K562 (cell line): ENCODE measurements around the gene NSUN3. TPM values are rescaled to one million over a fixed set of nuclear protein-coding genes. Genes with fewer than 3 reads are reported as not detected.

Experiments used
- ATAC-seq: fragments of 200-7000 bp; cut with Tn5 transposase; 3 replicates; pipeline ENCODE4 v1.9.1; 2020; ENCODE audit warnings: moderate library complexity
- BruUV-seq: library from RNA; stranded (reverse); fragments of 400-500 nt; replicated peaks from 2 replicates; lab custom pipeline; 2021; lab: Mats Ljungman, UMichigan
- CTCF ChIA-PET: fragments of 300-600 bp; formaldehyde crosslinking; extraction: SDS; loops from one replicate; lab custom pipeline; 2021; ENCODE audit warnings: low intra/inter-chr PET ratio; lab: Yijun Ruan, JAX
- POLR2A ChIA-PET: fragments of 300-600, 350-650 bp; sonication (Branson Sonifier 250); formaldehyde crosslinking; extraction: SDS; loops from one replicate; lab custom pipeline; 2021; ENCODE audit warnings: antibody characterized with exemption, inconsistent platforms; lab: Yijun Ruan, JAX
- DNase-seq, 4 experiments: peaks; one replicate each; pipeline versions ENCODE4 v3.0.0 to v3.0.0-alpha.2; 2011 to 2018; ENCODE audit warnings: low spot score in 3 of 4, mixed read lengths in 3 of 4; ENCODE audit errors: extremely low read depth in 1 of 4
- FAIRE-seq: peaks from 2 replicates; lab custom pipeline; 2011; peaks lifted over from hg19 to GRCh38; lab: Jason Lieb, UNC
- H2AFZ ChIP-seq: 2 replicates; pipeline ENCODE4 v1.6.0; 2011; ENCODE audit warnings: low read depth, low read length, control low read depth, inconsistent platforms
- H3K27ac ChIP-seq: fragments of 200-600 bp; 3 replicates; pipeline ENCODE4 v1.8.0; 2011; ENCODE audit warnings: low read depth, mild to moderate bottlenecking, control low read depth, inconsistent platforms, low read length, moderate library complexity, mixed read lengths; ENCODE audit errors: extremely low read depth
- H3K27me3 ChIP-seq, 2 experiments: fragments of 300-600 bp in 1 of 2; 2 replicates in 1 of 2; 3 replicates in 1 of 2; pipeline versions ENCODE4 v1.6.0 to v1.8.0; 2011; ENCODE audit warnings: inconsistent platforms in 2 of 2, low read length in 2 of 2, mild to moderate bottlenecking in 1 of 2, mixed read lengths in 1 of 2, moderate library complexity in 1 of 2; ENCODE audit not compliant: control insufficient read depth in 2 of 2, insufficient read depth in 2 of 2
- H3K36me3 ChIP-seq: fragments of 300-600 bp; 3 replicates; pipeline ENCODE4 v1.8.0; 2011; ENCODE audit warnings: mild to moderate bottlenecking, low read length, inconsistent platforms; ENCODE audit not compliant: control insufficient read depth, insufficient read depth
- H3K4me1 ChIP-seq, 2 experiments: fragments of 200-600 bp in 1 of 2; replicated peaks in 1 of 2; 2 replicates in 1 of 2; 3 replicates in 1 of 2; pipeline versions ENCODE4 v1.5.1 to v1.8.0; 2011; ENCODE audit warnings: inconsistent platforms in 2 of 2, low read length in 2 of 2, mild to moderate bottlenecking in 1 of 2, mixed read lengths in 1 of 2, moderate library complexity in 1 of 2; ENCODE audit not compliant: control insufficient read depth in 2 of 2, insufficient read depth in 2 of 2
- H3K4me2 ChIP-seq: 2 replicates; pipeline ENCODE4 v1.6.1; 2011; ENCODE audit warnings: low read length, control low read depth, inconsistent platforms, mixed read lengths; ENCODE audit not compliant: insufficient read depth
- H3K4me3 ChIP-seq: fragments of 200-600 bp; sonication (generic), shearing (Covaris generic); 2 replicates; pipeline ENCODE4 v1.5.1; 2016; ENCODE audit warnings: control low read depth, inconsistent platforms
- H3K79me2 ChIP-seq: fragments of 200-600 bp; 3 replicates; pipeline ENCODE4 v1.8.0; 2011; ENCODE audit warnings: low read length, inconsistent platforms; ENCODE audit not compliant: control insufficient read depth, insufficient read depth
- H3K9ac ChIP-seq, 2 experiments: 2 replicates each; pipeline versions ENCODE4 v1.6.0 to v1.6.1; 2011; ENCODE audit warnings: low read depth in 2 of 2, low read length in 2 of 2, control low read depth in 1 of 2, inconsistent platforms in 1 of 2, mild to moderate bottlenecking in 1 of 2, mixed read lengths in 1 of 2; ENCODE audit not compliant: insufficient read depth in 1 of 2
- H3K9me1 ChIP-seq: one replicate; pipeline ENCODE4 v1.6.0; 2011; ENCODE audit warnings: inconsistent platforms, mild to moderate bottlenecking, low read length, moderate library complexity; ENCODE audit not compliant: control insufficient read depth, insufficient read depth
- H3K9me3 ChIP-seq: replicated peaks from 2 replicates; pipeline ENCODE4 v1.5.1; 2011; ENCODE audit warnings: low read depth, low read length, inconsistent platforms; ENCODE audit not compliant: control insufficient read depth, insufficient read depth
- H4K20me1 ChIP-seq: replicated peaks from 2 replicates; pipeline ENCODE4 v1.6.1; 2011; ENCODE audit warnings: low read length, inconsistent platforms, mixed read lengths; ENCODE audit not compliant: control insufficient read depth, insufficient read depth
- ATF7 ChIP-seq: fragments of 450-650 bp; IDR thresholded peaks from 2 replicates; pipeline ENCODE4 v1.7.1; 2014; ENCODE audit warnings: mild to moderate bottlenecking, moderate library complexity
- CBX8 ChIP-seq: fragments of 200-600 bp; sonication (generic); IDR thresholded peaks from 2 replicates; pipeline ENCODE4 v1.6.1; 2012; ENCODE audit warnings: borderline replicate concordance, mixed run types, low read depth, mild to moderate bottlenecking, moderate library complexity, mixed read lengths, low read length, control low read depth, inconsistent platforms; ENCODE audit not compliant: poor library complexity, severe bottlenecking; ENCODE audit errors: extremely low read depth
- CHD2 ChIP-seq: IDR thresholded peaks from 2 replicates; pipeline ENCODE4 v1.6.1; 2011; ENCODE audit warnings: low read depth, low read length
- CXXC5 ChIP-seq: fragments of 250-450 bp; sonication (Bioruptor Pico); IDR thresholded peaks from 2 replicates; pipeline ENCODE4 v1.8.0; 2022; ENCODE audit warnings: inconsistent platforms, mild to moderate bottlenecking, moderate library complexity
- MCM7 ChIP-seq, 2 experiments: fragments of 450-650 bp; IDR thresholded peaks; 2 replicates each; pipeline ENCODE4 v1.6.1; 2016 to 2018
- POLR3A ChIP-seq: IDR thresholded peaks from 2 replicates; pipeline ENCODE4 v1.6.1; 2011; ENCODE audit warnings: borderline replicate concordance, mild to moderate bottlenecking, moderate library complexity; ENCODE audit not compliant: insufficient read length, insufficient read depth; ENCODE audit errors: extremely low read depth
- SREBF1 ChIP-seq: fragments of 150-350 bp; IDR thresholded peaks from 2 replicates; pipeline ENCODE4 v1.6.1; 2014; ENCODE audit warnings: antibody characterized with exemption, low read depth, low read length, borderline replicate concordance
- U2AF2 ChIP-seq: fragments of 200-400 bp; formaldehyde crosslinking; optimal IDR thresholded peaks from 2 replicates; pipeline ENCODE3; 2017; ENCODE audit warnings: low read depth, mild to moderate bottlenecking, low read length
- ZNF133 ChIP-seq: fragments of 250-450 bp; sonication (Bioruptor Pico); IDR thresholded peaks from 2 replicates; pipeline ENCODE4 v1.4.0; 2020; ENCODE audit warnings: mild to moderate bottlenecking
- WGBS: fragments of 100-300 bp; shearing (Covaris generic); methylation state at CpG from one replicate; pipeline ENCODE4 v1.1.6; 2016; ENCODE audit warnings: low coverage, mixed read lengths; ENCODE audit not compliant: insufficient coverage; ENCODE audit errors: missing lambda C conversion rate; 5-methylcytosine and 5-hydroxymethylcytosine counted together
- in situ Hi-C: fragments of 300-500 bp; cut with MboI; formaldehyde crosslinking; loops from 4 replicates; pipeline ENCODE4 v1.15.0; 2018; ENCODE audit warnings: inconsistent platforms, mixed read lengths
- intact Hi-C: fragments of 100-400 bp; cut with micrococcal nuclease; formaldehyde crosslinking; loops from 2 replicates; pipeline ENCODE4 v1.14.2; 2022
- polyA plus RNA-seq, 8 experiments: library from polyadenylated mRNA; depleted of rRNA in 4 of 8; stranded (reverse) in 5 of 8; unstranded in 3 of 8; fragments of >200 nt; fragmentation: Nextera tagmentation in 2 of 8; fragmentation: Illumina TruSeq in 1 of 8; extraction: Ambion mirVana in 2 of 8; extraction: Trizol in 1 of 8; gene quantifications; 2 replicates each; pipeline versions ENCODE4 v1.2.1 to v1.2.3, GENCODE V29; 2011 to 2014; ENCODE audit warnings: inconsistent platforms in 1 of 8, missing spikeins in 1 of 8
- total RNA-seq, 7 experiments: library from RNA; depleted of rRNA in 6 of 7; stranded (reverse); fragments of >200 nt in 6 of 7; fragmentation: Illumina TruSeq in 2 of 7; extraction: Trizol in 2 of 7; gene quantifications; 2 replicates each; pipeline versions ENCODE4 v1.2.1 to v1.2.3, GENCODE V29; 2011 to 2021; ENCODE audit warnings: low replicate concordance in 1 of 7
- TF ChIP-seq, protein P1 (sequence below): fragments of 150-350 bp; IDR thresholded peaks from 2 replicates; pipeline ENCODE4 v1.6.1; 2014; ENCODE audit warnings: low read depth, mild to moderate bottlenecking, low read length, borderline replicate concordance
- TF ChIP-seq, protein P2 (sequence below), 3 experiments: fragments of 200-800 bp in 1 of 3; fragments of 250-450 bp in 1 of 3; fragments of 450-650 bp in 1 of 3; sonication (Bioruptor Pico) in 1 of 3; sonication (Bioruptor generic) in 1 of 3; formaldehyde crosslinking in 1 of 3; IDR thresholded peaks; 2 replicates each; pipeline versions ENCODE4 v1.6.1 to v1.8.0; 2016 to 2022; ENCODE audit warnings: mild to moderate bottlenecking in 2 of 3, missing genetic modification characterization in 2 of 3, missing compliant biosample characterization in 1 of 3, moderate library complexity in 1 of 3

NSUN3 gene
- total and polyA plus RNA-seq, 9 of the 15 experiments (the other 6 are each of a cell fraction or from before 2014, with no cell fraction given) = 4.4 to 12.3 (median 7.6) TPM

DNA sequence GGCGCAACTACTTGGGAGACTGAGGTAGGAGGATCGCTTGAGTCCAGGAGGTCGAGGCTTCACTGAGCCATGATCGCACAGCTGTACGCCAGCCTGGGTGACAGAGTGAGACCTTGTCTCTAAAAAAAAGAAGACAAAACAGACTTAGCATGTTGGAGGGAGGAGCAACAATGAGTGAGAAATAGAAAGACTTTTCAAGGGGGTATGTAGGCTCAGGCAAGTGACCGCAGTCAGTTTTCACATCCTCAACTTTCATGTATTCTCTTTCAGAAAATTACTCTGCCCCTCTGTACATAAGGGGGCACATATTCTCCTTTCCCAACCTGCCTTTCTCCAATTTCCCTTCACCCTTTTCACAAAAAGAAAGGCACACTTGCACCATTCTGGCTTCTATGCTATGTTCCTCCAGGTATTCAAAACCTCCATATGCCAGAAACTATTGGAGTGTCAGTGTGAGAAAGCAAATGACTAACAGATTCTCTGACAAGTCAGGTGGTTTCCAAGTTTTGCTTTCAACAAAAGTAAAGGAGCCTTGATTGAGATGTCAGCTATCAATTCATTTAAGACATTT, 7.6 kb downstream of the NSUN3 start (continued):
- TF ChIP-seq POLR3A (no peak), MCM7 (IDR thresholded peaks at IDR 0.05) (no peak), CBX8 (no peak)
- TF ChIP-seq, protein P1, sequence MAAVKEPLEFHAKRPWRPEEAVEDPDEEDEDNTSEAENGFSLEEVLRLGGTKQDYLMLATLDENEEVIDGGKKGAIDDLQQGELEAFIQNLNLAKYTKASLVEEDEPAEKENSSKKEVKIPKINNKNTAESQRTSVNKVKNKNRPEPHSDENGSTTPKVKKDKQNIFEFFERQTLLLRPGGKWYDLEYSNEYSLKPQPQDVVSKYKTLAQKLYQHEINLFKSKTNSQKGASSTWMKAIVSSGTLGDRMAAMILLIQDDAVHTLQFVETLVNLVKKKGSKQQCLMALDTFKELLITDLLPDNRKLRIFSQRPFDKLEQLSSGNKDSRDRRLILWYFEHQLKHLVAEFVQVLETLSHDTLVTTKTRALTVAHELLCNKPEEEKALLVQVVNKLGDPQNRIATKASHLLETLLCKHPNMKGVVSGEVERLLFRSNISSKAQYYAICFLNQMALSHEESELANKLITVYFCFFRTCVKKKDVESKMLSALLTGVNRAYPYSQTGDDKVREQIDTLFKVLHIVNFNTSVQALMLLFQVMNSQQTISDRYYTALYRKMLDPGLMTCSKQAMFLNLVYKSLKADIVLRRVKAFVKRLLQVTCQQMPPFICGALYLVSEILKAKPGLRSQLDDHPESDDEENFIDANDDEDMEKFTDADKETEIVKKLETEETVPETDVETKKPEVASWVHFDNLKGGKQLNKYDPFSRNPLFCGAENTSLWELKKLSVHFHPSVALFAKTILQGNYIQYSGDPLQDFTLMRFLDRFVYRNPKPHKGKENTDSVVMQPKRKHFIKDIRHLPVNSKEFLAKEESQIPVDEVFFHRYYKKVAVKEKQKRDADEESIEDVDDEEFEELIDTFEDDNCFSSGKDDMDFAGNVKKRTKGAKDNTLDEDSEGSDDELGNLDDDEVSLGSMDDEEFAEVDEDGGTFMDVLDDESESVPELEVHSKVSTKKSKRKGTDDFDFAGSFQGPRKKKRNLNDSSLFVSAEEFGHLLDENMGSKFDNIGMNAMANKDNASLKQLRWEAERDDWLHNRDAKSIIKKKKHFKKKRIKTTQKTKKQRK = no peak

DNA sequence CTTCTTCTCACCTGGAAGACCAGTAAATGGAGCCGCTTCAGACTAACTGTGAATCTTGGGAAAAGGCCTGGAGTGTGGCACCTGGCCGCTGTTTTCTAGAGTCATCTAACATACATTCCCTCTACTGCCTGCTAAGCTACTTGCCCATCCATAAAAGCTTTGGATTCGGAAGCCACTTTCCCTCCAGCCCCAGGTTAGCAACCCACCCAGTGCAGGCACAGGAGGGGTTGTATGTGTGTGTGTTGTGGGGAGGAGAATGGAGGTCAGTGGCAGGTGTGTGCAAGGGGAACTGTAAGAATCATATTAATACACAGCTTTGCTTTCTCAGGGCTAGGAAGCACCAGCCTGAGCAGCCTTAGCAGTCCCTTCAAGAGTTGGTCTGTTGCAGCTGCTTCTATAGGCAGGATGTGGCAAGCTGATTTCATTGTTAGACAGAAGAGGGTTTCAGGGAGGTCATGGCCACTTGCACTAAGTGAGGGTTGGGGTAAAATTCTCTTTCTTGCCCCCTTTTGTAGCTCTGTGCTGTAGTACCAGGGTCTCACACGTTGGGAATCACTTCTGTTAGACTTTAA, 8.9 kb downstream of the NSUN3 start:
- Histone ChIP-seq H3K27ac (no peak overlapping the region), H3K9me3 (no peaks in the 10 kb centered on the region), H3K4me2 (no peak overlapping the region), H4K20me1 (no peaks in the 10 kb centered on the region), H3K36me3 (peaks cover 9% of the 10 kb centered on the region), H3K4me3 (no peak overlapping the region), H3K27me3 (no peaks in the 10 kb centered on the region), H3K4me1 (no peaks in the 10 kb centered on the region), H3K9me1 (no peaks in the 10 kb centered on the region), H2AFZ (no peak overlapping the region), H3K9ac (no peak overlapping the region), H3K79me2 (no peaks in the 10 kb centered on the region; the same call in 1 of the 3 replicates)
- WGBS = 75% methylated on average over 4 of the region's 4 CpGs
- in situ Hi-C loops (no loop called here), intact Hi-C loops (no loop called here)
- no peak for FAIRE-seq
- BruUV-seq = no TSS peak
- ChIA-PET CTCF (no interaction called here), POLR2A (interaction anchor here (1.4 kb wide), 1 partner anchor 9 kb away, joined by 10 read pairs; the partner anchor contains the start of genes DHFR2 and NSUN3)
- DNase-seq = no peak
- ATAC-seq = no peak
- TF ChIP-seq SREBF1 (no peak), ATF7 (no peak), CHD2 (no peak), CXXC5 (CRISPR knock-in tag) (no peak), ZNF133 (CRISPR knock-in tag) (no peak), U2AF2 (no peak)
- TF ChIP-seq, protein P2, sequence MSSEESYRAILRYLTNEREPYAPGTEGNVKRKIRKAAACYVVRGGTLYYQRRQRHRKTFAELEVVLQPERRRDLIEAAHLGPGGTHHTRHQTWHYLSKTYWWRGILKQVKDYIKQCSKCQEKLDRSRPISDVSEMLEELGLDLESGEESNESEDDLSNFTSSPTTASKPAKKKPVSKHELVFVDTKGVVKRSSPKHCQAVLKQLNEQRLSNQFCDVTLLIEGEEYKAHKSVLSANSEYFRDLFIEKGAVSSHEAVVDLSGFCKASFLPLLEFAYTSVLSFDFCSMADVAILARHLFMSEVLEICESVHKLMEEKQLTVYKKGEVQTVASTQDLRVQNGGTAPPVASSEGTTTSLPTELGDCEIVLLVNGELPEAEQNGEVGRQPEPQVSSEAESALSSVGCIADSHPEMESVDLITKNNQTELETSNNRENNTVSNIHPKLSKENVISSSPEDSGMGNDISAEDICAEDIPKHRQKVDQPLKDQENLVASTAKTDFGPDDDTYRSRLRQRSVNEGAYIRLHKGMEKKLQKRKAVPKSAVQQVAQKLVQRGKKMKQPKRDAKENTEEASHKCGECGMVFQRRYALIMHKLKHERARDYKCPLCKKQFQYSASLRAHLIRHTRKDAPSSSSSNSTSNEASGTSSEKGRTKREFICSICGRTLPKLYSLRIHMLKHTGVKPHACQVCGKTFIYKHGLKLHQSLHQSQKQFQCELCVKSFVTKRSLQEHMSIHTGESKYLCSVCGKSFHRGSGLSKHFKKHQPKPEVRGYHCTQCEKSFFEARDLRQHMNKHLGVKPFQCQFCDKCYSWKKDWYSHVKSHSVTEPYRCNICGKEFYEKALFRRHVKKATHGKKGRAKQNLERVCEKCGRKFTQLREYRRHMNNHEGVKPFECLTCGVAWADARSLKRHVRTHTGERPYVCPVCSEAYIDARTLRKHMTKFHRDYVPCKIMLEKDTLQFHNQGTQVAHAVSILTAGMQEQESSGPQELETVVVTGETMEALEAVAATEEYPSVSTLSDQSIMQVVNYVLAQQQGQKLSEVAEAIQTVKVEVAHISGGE (CRISPR knock-in tag; IDR thresholded peaks at IDR 0.05) = no peak
